ENCODE results near the gene ALCAM. TPM values are rescaled to one million over a fixed set of nuclear protein-coding genes. Genes with fewer than 3 reads are reported as not detected.

ALCAM gene
- total RNA-seq, 4 donors from 2014 or later: 18.6 to 43.7 (median 21.2) TPM

DNA sequence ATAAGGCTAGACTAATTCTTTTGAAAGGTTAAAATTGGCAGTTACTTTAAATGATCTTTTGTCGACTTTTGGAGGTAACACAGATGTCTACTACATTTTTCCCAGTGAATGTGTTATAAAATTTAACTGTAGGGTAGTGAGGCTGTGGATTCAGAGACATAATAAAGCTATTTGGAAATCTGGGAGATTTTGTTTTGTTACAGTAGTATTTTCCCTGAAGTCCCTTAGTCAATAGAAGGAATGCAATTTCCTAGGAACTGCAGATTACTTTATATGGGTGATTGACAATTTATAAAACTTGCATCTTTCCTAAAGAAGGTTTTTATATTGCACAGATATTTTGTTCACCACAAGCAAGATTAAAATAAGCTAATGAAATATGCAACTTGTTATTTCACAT lies 96.9 kb downstream of the ALCAM start:
- TF ChIP-seq, protein P1, sequence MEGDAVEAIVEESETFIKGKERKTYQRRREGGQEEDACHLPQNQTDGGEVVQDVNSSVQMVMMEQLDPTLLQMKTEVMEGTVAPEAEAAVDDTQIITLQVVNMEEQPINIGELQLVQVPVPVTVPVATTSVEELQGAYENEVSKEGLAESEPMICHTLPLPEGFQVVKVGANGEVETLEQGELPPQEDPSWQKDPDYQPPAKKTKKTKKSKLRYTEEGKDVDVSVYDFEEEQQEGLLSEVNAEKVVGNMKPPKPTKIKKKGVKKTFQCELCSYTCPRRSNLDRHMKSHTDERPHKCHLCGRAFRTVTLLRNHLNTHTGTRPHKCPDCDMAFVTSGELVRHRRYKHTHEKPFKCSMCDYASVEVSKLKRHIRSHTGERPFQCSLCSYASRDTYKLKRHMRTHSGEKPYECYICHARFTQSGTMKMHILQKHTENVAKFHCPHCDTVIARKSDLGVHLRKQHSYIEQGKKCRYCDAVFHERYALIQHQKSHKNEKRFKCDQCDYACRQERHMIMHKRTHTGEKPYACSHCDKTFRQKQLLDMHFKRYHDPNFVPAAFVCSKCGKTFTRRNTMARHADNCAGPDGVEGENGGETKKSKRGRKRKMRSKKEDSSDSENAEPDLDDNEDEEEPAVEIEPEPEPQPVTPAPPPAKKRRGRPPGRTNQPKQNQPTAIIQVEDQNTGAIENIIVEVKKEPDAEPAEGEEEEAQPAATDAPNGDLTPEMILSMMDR (IDR thresholded peaks at IDR 0.05): no peak
- TF ChIP-seq POLR2A (IDR thresholded peaks at IDR 0.05): no peak
- Histone ChIP-seq H3K4me3 (no peak overlapping the region), H3K27ac (no peak overlapping the region), H3K27me3 (no peaks in the 10 kb centered on the region), H3K4me1 (no peaks in the 10 kb centered on the region), H3K9me3 (no peaks in the 10 kb centered on the region), H3K36me3 (no peaks in the 10 kb centered on the region)
- DNase-seq: no peak

DNA sequence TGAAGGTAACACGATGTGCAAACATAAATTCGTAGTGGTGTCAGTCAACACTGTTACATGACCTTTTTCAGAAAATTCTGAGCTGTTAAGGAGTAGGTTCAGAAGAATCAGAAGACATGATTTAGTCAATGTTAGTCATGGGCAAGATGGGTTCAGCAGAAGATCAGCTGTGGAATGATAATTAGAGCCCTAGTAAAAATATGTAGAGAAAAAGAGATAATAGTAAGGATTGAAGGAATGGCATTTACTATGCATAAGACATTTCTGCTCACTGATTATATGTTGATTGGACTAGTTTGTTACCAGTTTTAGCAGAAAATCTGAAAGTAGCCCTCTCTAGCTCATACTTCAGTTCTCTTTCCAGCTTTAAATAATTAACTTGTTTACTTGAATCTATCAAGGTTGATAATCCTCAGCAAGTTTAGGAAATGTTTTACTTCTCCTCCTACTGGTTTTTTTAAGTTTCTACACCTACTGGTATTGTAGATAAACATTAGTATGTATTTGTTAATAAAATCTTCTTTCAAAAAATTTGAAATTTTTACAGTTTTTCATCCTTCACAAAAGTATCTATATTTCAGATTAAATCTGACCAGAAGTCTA lies 98.6 kb downstream of the ALCAM start:
- Histone ChIP-seq H3K27ac (no peak overlapping the region), H3K4me1 (no peaks in the 10 kb centered on the region)
- no peak for DNase-seq

DNA sequence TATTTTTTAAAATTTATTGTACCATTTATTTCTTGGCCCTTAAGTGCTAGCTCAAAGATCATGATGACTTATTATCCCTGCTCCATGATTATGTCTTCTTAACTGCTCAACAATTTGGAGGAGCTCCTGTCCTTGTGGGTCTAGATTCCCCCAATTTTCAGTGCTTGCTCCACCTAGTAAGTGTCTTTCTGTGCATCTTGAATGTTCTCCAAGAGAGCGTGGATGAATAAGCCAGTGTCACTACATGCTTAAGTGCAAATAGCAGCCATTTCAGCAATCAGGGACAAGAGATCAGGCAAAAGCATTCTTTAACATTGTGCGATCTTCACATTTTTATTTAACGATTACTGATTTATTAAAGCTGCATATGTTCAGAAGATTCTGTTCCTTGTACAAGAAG lies 99.4 kb downstream of the ALCAM start:
- Histone ChIP-seq H3K27ac (no peak overlapping the region), H3K36me3 (no peaks in the 10 kb centered on the region), H3K27me3 (no peaks in the 10 kb centered on the region), H3K4me1 (no peaks in the 10 kb centered on the region), H3K9me3 (no peaks in the 10 kb centered on the region), H3K4me3 (no peak overlapping the region)
- no peak for DNase-seq
- TF ChIP-seq, protein P1 (IDR thresholded peaks at IDR 0.05): no peak
- no peak for TF ChIP-seq POLR2A (IDR thresholded peaks at IDR 0.05)

More for the DNA sequence above, 98.6 kb downstream of the ALCAM start:
- no peaks in the 10 kb centered on the region for H3K9me3 ChIP-seq
- no peaks in the 10 kb centered on the region for H3K36me3 ChIP-seq
- H3K27me3 ChIP-seq: no peaks in the 10 kb centered on the region
- no peak overlapping the region for H3K4me3 ChIP-seq
- TF ChIP-seq POLR2A (IDR thresholded peaks at IDR 0.05): no peak
- TF ChIP-seq, protein P1 (IDR thresholded peaks at IDR 0.05): no peak

DNA sequence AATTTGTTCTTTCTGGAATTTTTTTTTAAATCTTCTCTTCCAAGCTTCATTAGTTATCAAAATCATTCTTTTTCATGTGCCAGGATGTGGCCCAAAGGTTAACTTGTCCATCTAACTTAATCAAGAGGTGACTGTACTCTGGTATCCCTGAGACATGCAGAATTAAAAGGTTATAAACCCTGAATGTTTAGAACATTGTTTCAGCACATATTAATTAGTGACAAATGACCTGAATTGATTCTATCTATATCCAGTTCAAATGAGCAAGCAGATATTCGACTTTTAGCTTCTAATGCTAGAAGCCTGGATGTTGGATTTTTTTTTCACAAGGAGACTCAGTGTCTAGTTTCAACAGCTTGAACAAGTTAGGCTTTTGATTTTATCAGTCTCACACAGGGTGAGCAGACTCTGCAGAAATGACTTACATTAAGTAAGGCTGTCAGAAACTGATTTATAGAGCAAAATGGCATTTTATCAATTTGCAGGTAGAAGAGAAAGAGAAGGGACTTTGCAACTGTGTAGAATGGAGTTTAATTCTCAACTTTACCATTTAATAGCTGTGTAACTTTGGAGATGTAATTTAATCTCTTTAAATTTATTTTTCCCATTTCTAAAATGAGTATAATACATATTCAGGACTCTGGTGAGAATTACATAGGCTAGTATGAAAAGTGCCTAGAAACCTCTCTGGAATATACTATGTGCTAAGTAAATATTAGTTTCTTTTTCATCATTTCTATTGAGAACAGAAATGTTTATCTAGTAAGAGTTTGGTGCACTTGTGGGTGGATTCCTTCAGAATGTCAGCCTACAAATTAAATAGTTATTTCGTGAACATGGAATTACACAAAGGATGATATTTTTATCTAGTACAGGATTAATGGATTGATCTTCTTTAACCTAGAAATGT lies 100.0 kb downstream of the ALCAM start:
- no peaks in the 10 kb centered on the region for H3K4me1 ChIP-seq
- TF ChIP-seq, protein P1 (IDR thresholded peaks at IDR 0.05): no peak
- TF ChIP-seq POLR2A (IDR thresholded peaks at IDR 0.05): no peak

DNA sequence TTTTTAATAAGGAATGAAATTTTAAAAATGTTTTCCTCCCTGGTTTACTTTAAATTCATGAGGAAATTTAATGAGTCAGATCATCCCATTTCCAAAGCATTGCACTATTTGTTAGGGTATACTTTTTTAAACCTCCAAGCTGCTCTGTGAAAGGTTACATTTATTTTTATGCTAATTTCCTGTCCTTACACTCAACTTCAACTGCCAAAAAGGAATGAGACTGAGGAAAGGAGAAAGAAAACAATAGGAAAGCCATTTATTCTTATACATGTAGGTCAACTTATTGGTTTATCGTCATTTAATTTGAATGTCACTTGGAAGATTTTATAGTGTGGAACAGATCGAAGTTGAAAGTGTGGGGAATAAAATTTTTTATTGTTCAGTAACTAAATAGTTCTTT lies 104.1 kb downstream of the ALCAM start:
- H3K9me3 ChIP-seq: no peaks in the 10 kb centered on the region
- H3K27me3 ChIP-seq: no peaks in the 10 kb centered on the region
- no peak for TF ChIP-seq POLR2A (IDR thresholded peaks at IDR 0.05)
- TF ChIP-seq, protein P1 (IDR thresholded peaks at IDR 0.05): no peak

More for the DNA sequence above, 100.0 kb downstream of the ALCAM start:
- Histone ChIP-seq H3K4me3 (no peak overlapping the region), H3K9me3 (no peaks in the 10 kb centered on the region), H3K27ac (no peak overlapping the region), H3K27me3 (no peaks in the 10 kb centered on the region), H3K36me3 (no peaks in the 10 kb centered on the region)
- DNase-seq: no peak

More for the DNA sequence above, 104.1 kb downstream of the ALCAM start:
- Histone ChIP-seq H3K27ac (no peak overlapping the region), H3K4me1 (no peaks in the 10 kb centered on the region), H3K4me3 (no peak overlapping the region), H3K36me3 (no peaks in the 10 kb centered on the region)
- no peak for DNase-seq

All from Peyer's patch (tissue), 4 donors.